Panc1 (cell line): ENCODE data around the gene ATG10.

Experiments used
- POLR2AphosphoS5 ChIP-seq: IDR thresholded peaks from 2 replicates; pipeline ENCODE4 v1.6.1; 2012; ENCODE audit warnings: mild to moderate bottlenecking, low read depth, low read length, moderate library complexity
- TCF7L2 ChIP-seq: IDR thresholded peaks from 2 replicates; pipeline ENCODE4 v1.6.1; 2011; ENCODE audit warnings: mild to moderate bottlenecking, low read depth, low read length, inconsistent platforms

DNA sequence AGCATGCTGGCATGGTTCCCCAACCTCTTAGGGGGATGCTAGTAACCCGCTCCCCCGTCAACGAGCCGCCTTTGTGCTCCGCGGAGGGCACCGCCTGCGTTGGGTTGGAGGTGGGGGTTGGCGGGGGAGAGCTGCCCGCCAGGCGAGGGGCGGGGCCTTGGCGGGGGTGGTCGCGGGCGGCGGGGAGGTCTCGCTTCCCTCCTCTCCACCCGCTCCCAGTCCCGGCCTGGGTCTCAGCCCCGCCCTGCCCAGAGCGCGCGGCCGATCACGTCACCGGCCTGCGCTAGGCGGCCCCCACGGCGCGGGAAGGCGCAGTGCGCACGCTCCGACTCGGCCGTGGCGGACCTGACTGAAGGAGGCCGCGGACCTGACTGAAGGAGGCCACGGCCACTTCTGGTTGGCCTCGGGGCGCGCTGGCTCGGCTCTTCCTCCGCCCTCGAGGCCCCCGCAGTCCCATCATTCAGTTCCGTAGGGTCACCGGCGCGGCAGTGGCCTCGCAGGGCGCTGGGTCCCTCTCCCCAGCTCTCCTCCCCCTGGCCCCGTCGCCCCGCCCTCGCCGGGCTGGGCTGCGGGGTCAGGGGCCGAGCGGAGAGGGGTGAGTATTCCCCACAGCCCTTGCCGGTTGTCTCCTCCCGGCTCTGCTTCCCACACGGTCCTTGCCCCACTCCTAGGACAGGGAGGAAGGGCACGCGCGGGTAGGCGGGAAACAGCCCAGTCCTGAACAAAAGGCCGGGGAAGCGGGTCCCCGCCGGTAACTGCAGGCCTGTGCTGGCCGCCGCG, at the start of gene ATG10:
- no peak for TF ChIP-seq TCF7L2
- TF ChIP-seq POLR2AphosphoS5: peak; percentile 93
